Panc1 (cell line): ENCODE data around the gene ANKRD17. TPM values are rescaled to one million over a fixed set of nuclear protein-coding genes. Genes with fewer than 3 reads are reported as not detected.
A peak's percentile ranks its signal among the peaks of the same experiment; 100 is the strongest.

Source experiments
- ATAC-seq: fragments of 200-7000 bp; cut with Tn5 transposase; 2 replicates; pipeline ENCODE4 v1.9.1; 2020; ENCODE audit warnings: mild to moderate bottlenecking, moderate library complexity
- BruUV-seq: library from RNA; stranded (reverse); fragments of 400-500 nt; replicated peaks from 2 replicates; lab custom pipeline; 2021; lab: Mats Ljungman, UMichigan
- CTCF ChIA-PET: fragments of 300-600 bp; sonication (Branson Sonifier 250); formaldehyde crosslinking; loops from one replicate; lab custom pipeline; 2022; ENCODE audit warnings: antibody characterized with exemption; lab: Charles Lee
- POLR2A ChIA-PET: fragments of 300-600 bp; sonication (Branson Sonifier 250); formaldehyde crosslinking; loops from one replicate; lab custom pipeline; 2022; ENCODE audit warnings: antibody characterized with exemption; lab: Charles Lee
- DNase-seq: peaks from one replicate; pipeline ENCODE4 v3.0.0-alpha.2; 2010; ENCODE audit warnings: low read depth, low spot score
- H3K27ac ChIP-seq: 2 replicates; pipeline ENCODE4 v1.5.1; 2011; ENCODE audit warnings: mild to moderate bottlenecking, low read length, inconsistent platforms
- H3K27me3 ChIP-seq: fragments of 200-500 bp; sonication (Bioruptor generic); 2 replicates; pipeline ENCODE4 v1.6.0; 2014; ENCODE audit warnings: low read length, inconsistent platforms; ENCODE audit not compliant: control insufficient read depth, insufficient read depth
- H3K36me3 ChIP-seq: fragments of 200-500 bp; sonication (Bioruptor generic); 2 replicates; pipeline ENCODE4 v1.5.1; 2014; ENCODE audit warnings: inconsistent platforms, mild to moderate bottlenecking, low read length, moderate library complexity; ENCODE audit not compliant: control insufficient read depth, insufficient read depth
- H3K4me1 ChIP-seq: 2 replicates; pipeline ENCODE4 v1.5.1; 2011; ENCODE audit warnings: inconsistent platforms, mild to moderate bottlenecking, low read length, moderate library complexity; ENCODE audit not compliant: control insufficient read depth, insufficient read depth
- H3K4me3 ChIP-seq, 2 experiments: 2 replicates each; pipeline ENCODE4 v1.5.1; 2011 to 2012; ENCODE audit warnings: low read depth in 2 of 2, low read length in 2 of 2, mild to moderate bottlenecking in 2 of 2, inconsistent platforms in 1 of 2, moderate library complexity in 1 of 2
- H3K9me3 ChIP-seq: fragments of 200-500 bp; sonication (Bioruptor generic); 2 replicates; pipeline ENCODE4 v1.5.1; 2014; ENCODE audit warnings: low read depth, mild to moderate bottlenecking, inconsistent platforms, low read length, moderate library complexity; ENCODE audit not compliant: control insufficient read depth, insufficient read depth
- POLR2AphosphoS5 ChIP-seq: IDR thresholded peaks from 2 replicates; pipeline ENCODE4 v1.6.1; 2012; ENCODE audit warnings: mild to moderate bottlenecking, low read depth, low read length, moderate library complexity
- SIN3A ChIP-seq: IDR thresholded peaks from 2 replicates; pipeline ENCODE4 v1.6.1; 2012; ENCODE audit warnings: low read depth, mild to moderate bottlenecking, low read length, moderate library complexity, borderline replicate concordance; ENCODE audit not compliant: insufficient read depth
- TCF7L2 ChIP-seq: IDR thresholded peaks from 2 replicates; pipeline ENCODE4 v1.6.1; 2011; ENCODE audit warnings: mild to moderate bottlenecking, low read depth, low read length, inconsistent platforms
- in situ Hi-C: cut with HindIII; loops from 2 replicates; pipeline ENCODE4 v1.10.0; 2016; ENCODE audit warnings: low sequenced_read_pairs, low pct_unique_long_range_greater_than_20kb
- intact Hi-C: fragments of 100-400 bp; cut with micrococcal nuclease; formaldehyde crosslinking; loops from one replicate; pipeline ENCODE4 v1.10.0; 2022; ENCODE audit not compliant: unreplicated experiment
- total RNA-seq: library from RNA; stranded (reverse); gene quantifications from one replicate; pipeline ENCODE4 v1.2.1, GENCODE V29; 2021; ENCODE audit not compliant: unreplicated experiment
- TF ChIP-seq, protein P1 (sequence below): fragments of 450-650 bp; IDR thresholded peaks from 2 replicates; pipeline ENCODE4 v1.5.1; 2017; ENCODE audit warnings: mild to moderate bottlenecking
- TF ChIP-seq, protein P2 (sequence below), 2 experiments: IDR thresholded peaks; 2 replicates each; pipeline ENCODE4 v1.6.1; 2011 to 2012; ENCODE audit warnings: low read depth in 2 of 2, control low read depth in 1 of 2, low read length in 1 of 2, mild to moderate bottlenecking in 1 of 2, moderate library complexity in 1 of 2; ENCODE audit not compliant: insufficient read depth in 1 of 2

Gene ANKRD17
- total RNA-seq, 1 experiment from 2014 or later, result 38.5 TPM

DNA sequence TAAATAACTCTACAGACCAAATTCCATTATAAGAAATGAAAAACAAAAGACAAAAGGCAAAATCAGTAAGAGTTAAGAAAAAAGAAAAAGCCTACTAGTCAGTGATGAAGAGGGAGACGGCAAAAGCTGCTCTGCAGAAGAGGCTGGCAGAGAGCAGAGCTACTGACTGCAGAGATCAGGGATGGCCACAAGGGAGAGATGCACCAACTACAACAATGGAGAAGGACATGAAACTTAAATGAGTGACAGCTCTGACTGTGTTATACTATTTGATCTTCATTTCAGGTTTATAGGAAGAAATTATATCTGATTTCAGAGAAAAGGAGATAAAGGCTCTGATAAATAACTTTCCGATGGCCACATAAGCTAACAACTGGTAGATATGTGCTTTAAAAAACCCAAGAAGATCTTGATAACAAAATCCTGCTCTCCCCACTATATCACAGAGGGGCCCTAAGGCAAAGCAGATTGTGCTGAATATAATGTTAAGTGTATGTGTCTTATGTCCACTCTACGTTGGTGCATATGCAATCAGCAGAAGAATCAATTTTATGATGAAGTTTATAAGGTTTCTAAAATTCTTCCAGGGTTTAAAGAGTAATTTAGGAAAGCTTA lies 130.7 kb downstream of the ANKRD17 start:
- no peak for DNase-seq
- Histone ChIP-seq H3K9me3 (no peaks in the 10 kb centered on the region), H3K36me3 (peaks cover 15% of the 10 kb centered on the region), H3K27me3 (no peaks in the 10 kb centered on the region), H3K27ac (no peak overlapping the region), H3K4me1 (no peaks in the 10 kb centered on the region), H3K4me3 (no peak overlapping the region)
- in situ Hi-C loops, result no loop called here
- BruUV-seq, result no TSS peak
- TF ChIP-seq, protein P1, sequence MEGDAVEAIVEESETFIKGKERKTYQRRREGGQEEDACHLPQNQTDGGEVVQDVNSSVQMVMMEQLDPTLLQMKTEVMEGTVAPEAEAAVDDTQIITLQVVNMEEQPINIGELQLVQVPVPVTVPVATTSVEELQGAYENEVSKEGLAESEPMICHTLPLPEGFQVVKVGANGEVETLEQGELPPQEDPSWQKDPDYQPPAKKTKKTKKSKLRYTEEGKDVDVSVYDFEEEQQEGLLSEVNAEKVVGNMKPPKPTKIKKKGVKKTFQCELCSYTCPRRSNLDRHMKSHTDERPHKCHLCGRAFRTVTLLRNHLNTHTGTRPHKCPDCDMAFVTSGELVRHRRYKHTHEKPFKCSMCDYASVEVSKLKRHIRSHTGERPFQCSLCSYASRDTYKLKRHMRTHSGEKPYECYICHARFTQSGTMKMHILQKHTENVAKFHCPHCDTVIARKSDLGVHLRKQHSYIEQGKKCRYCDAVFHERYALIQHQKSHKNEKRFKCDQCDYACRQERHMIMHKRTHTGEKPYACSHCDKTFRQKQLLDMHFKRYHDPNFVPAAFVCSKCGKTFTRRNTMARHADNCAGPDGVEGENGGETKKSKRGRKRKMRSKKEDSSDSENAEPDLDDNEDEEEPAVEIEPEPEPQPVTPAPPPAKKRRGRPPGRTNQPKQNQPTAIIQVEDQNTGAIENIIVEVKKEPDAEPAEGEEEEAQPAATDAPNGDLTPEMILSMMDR, result peak; percentile 25
- TF ChIP-seq, protein P2, sequence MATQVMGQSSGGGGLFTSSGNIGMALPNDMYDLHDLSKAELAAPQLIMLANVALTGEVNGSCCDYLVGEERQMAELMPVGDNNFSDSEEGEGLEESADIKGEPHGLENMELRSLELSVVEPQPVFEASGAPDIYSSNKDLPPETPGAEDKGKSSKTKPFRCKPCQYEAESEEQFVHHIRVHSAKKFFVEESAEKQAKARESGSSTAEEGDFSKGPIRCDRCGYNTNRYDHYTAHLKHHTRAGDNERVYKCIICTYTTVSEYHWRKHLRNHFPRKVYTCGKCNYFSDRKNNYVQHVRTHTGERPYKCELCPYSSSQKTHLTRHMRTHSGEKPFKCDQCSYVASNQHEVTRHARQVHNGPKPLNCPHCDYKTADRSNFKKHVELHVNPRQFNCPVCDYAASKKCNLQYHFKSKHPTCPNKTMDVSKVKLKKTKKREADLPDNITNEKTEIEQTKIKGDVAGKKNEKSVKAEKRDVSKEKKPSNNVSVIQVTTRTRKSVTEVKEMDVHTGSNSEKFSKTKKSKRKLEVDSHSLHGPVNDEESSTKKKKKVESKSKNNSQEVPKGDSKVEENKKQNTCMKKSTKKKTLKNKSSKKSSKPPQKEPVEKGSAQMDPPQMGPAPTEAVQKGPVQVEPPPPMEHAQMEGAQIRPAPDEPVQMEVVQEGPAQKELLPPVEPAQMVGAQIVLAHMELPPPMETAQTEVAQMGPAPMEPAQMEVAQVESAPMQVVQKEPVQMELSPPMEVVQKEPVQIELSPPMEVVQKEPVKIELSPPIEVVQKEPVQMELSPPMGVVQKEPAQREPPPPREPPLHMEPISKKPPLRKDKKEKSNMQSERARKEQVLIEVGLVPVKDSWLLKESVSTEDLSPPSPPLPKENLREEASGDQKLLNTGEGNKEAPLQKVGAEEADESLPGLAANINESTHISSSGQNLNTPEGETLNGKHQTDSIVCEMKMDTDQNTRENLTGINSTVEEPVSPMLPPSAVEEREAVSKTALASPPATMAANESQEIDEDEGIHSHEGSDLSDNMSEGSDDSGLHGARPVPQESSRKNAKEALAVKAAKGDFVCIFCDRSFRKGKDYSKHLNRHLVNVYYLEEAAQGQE (IDR thresholded peaks at IDR 0.05; ENCODE audit: insufficient read depth in 1 of 2, low read depth in 2 of 2, low read length in 1 of 2), result no peak
- TF ChIP-seq SIN3A, result no peak
- ChIA-PET POLR2A (no interaction called here), CTCF (no interaction called here)
- intact Hi-C loops, result no loop called here
- ATAC-seq, result no peak

DNA sequence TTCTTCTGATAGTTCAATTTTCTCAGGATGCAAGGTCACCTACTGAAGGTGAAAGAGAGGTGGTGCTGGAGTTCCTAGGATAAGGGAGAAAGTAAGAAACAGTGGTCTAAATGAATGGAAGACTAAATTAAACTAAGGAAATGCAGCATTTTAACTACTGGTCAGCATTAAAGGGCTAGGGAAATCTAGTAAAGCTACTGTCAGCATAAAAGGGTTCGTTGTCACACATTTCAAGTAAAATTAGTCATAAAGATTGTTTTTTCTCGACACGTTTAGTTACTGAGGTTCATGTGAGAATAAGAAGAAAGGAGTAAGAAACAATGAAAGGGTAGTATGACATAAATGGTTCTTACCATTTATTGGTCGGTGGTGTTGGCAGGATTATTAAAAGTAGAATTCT lies 149.1 kb downstream of the ANKRD17 start:
- ChIA-PET CTCF (no interaction called here), POLR2A (no interaction called here)
- Histone ChIP-seq H3K9me3 (no peaks in the 10 kb centered on the region), H3K27ac (no peak overlapping the region), H3K4me1 (no peaks in the 10 kb centered on the region), H3K36me3 (peaks cover 17% of the 10 kb centered on the region), H3K27me3 (no peaks in the 10 kb centered on the region), H3K4me3 (no peak overlapping the region)
- no peak for ATAC-seq
- no TSS peak for BruUV-seq
- intact Hi-C loops (no loop called here), in situ Hi-C loops (no loop called here)
- DNase-seq, result no peak
- TF ChIP-seq, protein P1, result no peak
- TF ChIP-seq, protein P2 (IDR thresholded peaks at IDR 0.05; ENCODE audit: insufficient read depth in 1 of 2, low read depth in 2 of 2, low read length in 1 of 2), result no peak
- TF ChIP-seq SIN3A, result no peak
- TF ChIP-seq POLR2AphosphoS5, result no peak
- no peak for TF ChIP-seq TCF7L2
